MCF 10A (cell line): ENCODE data around the gene MROH9. TPM values are rescaled to one million over a fixed set of nuclear protein-coding genes. Genes with fewer than 3 reads are reported as not detected.

Experiments
- BruUV-seq: library from RNA; stranded (reverse); fragments of 400-500 nt; replicated peaks from 2 replicates; lab custom pipeline; 2021; lab: Mats Ljungman, UMichigan
- CTCF ChIA-PET: fragments of 300-600 bp; sonication (Branson Sonifier 250); formaldehyde crosslinking; extraction: SDS; loops from one replicate; lab custom pipeline; 2021; ENCODE audit warnings: antibody characterized with exemption, inconsistent platforms; lab: Yijun Ruan, JAX
- POLR2A ChIA-PET: fragments of 300-600, 350-650 bp; sonication (Branson Sonifier 250); formaldehyde crosslinking; extraction: SDS; loops from one replicate; lab custom pipeline; 2020; ENCODE audit warnings: antibody characterized with exemption, inconsistent platforms; lab: Yijun Ruan, JAX
- DNase-seq: peaks from one replicate; pipeline ENCODE4 v3.0.0-alpha.2; 2018; ENCODE audit not compliant: unreplicated experiment
- H3K27ac Mint-ChIP-seq: one replicate; pipeline ENCODE4 v1.8.0; 2022; ENCODE audit warnings: mild to moderate bottlenecking, low read depth, mixed read lengths; ENCODE audit not compliant: unreplicated experiment
- H3K27me3 Mint-ChIP-seq: one replicate; pipeline ENCODE4 v1.8.0; 2022; ENCODE audit warnings: mixed read lengths; ENCODE audit not compliant: insufficient read depth, unreplicated experiment
- H3K36me3 Mint-ChIP-seq: one replicate; pipeline ENCODE4 v1.8.0; 2022; ENCODE audit warnings: mild to moderate bottlenecking, moderate library complexity, mixed read lengths; ENCODE audit not compliant: insufficient read depth, unreplicated experiment
- H3K4me1 Mint-ChIP-seq: one replicate; pipeline ENCODE4 v1.8.0; 2022; ENCODE audit warnings: mixed read lengths; ENCODE audit not compliant: insufficient read depth, unreplicated experiment
- H3K4me3 Mint-ChIP-seq: one replicate; pipeline ENCODE4 v1.8.0; 2022; ENCODE audit warnings: mild to moderate bottlenecking, moderate library complexity, mixed read lengths; ENCODE audit not compliant: unreplicated experiment
- H3K9me3 Mint-ChIP-seq: one replicate; pipeline ENCODE4 v1.8.0; 2022; ENCODE audit warnings: mixed read lengths; ENCODE audit not compliant: unreplicated experiment
- CTCF ChIP-seq: fragments of 200-600 bp; IDR thresholded peaks from one replicate; pipeline ENCODE4 v1.8.0; 2022; ENCODE audit warnings: antibody characterized with exemption, mild to moderate bottlenecking; ENCODE audit not compliant: unreplicated experiment
- intact Hi-C: fragments of 100-400 bp; cut with micrococcal nuclease; formaldehyde crosslinking; loops from 2 replicates; pipeline ENCODE4 v1.14.1; 2022
- total RNA-seq: library from RNA; stranded (reverse); gene quantifications from 2 replicates; pipeline ENCODE4 v1.2.3, GENCODE V29; 2022

The MROH9 gene
- total RNA-seq, 1 experiment from 2014 or later = not detected

- H3K9me3 Mint-ChIP-seq = no peaks in the 10 kb centered on the region
- no peak for TF ChIP-seq CTCF
- intact Hi-C loops = loop anchor here (10.0 kb wide), 1 partner anchor 1283 kb away; no protein-coding TSS in a partner anchor
- H3K4me3 Mint-ChIP-seq = no peak overlapping the region
- H3K4me1 Mint-ChIP-seq = no peaks in the 10 kb centered on the region
- no TSS peak for BruUV-seq
- no peaks in the 10 kb centered on the region for H3K27me3 Mint-ChIP-seq
- no peaks in the 10 kb centered on the region for H3K36me3 Mint-ChIP-seq
- ChIA-PET CTCF (interaction anchor here (0.7 to 1.9 kb wide), 3 partner anchors 8 to 198 kb away, joined by 3 to 6 read pairs (median 4); no protein-coding TSS in a partner anchor), POLR2A (no interaction called here)
- DNase-seq = no peak
- no peak overlapping the region for H3K27ac Mint-ChIP-seq
These were observed 47.6 kb upstream of the MROH9 start for GRCh38 chr1:170887726-170888125.

GRCh38 chr1:170891872-170892271, 43.5 kb upstream of the MROH9 start:
- ChIA-PET CTCF (interaction anchor here (1.1 to 2.1 kb wide), 3 partner anchors 9 to 10 kb away, joined by 3 to 6 read pairs (median 4); no protein-coding TSS in a partner anchor), POLR2A (no interaction called here)
- TF ChIP-seq CTCF = no peak
- Mint-ChIP-seq H3K4me1 (no peaks in the 10 kb centered on the region), H3K4me3 (no peak overlapping the region), H3K27ac (no peak overlapping the region), H3K36me3 (no peaks in the 10 kb centered on the region), H3K9me3 (no peaks in the 10 kb centered on the region), H3K27me3 (no peaks in the 10 kb centered on the region)
- no TSS peak for BruUV-seq
- DNase-seq = no peak
- intact Hi-C loops = no loop called here

- no peak for TF ChIP-seq CTCF
- Mint-ChIP-seq H3K4me1 (no peaks in the 10 kb centered on the region), H3K4me3 (no peak overlapping the region), H3K27ac (no peak overlapping the region), H3K36me3 (no peaks in the 10 kb centered on the region), H3K9me3 (no peaks in the 10 kb centered on the region), H3K27me3 (peaks cover 13% of the 10 kb centered on the region)
- no peak for DNase-seq
- ChIA-PET POLR2A (no interaction called here), CTCF (interaction anchor here (0.6 to 2.1 kb wide), 3 partner anchors 10 to 117 kb away, joined by 3 to 6 read pairs (median 5); no protein-coding TSS in a partner anchor)
- no TSS peak for BruUV-seq
- intact Hi-C loops = no loop called here
These were observed 41.6 kb upstream of the MROH9 start for GRCh38 chr1:170893655-170894297.

- TF ChIP-seq CTCF = no peak
- no TSS peak for BruUV-seq
- DNase-seq = no peak
- Mint-ChIP-seq H3K36me3 (no peaks in the 10 kb centered on the region), H3K4me1 (no peaks in the 10 kb centered on the region), H3K27me3 (no peaks in the 10 kb centered on the region), H3K4me3 (no peak overlapping the region), H3K27ac (no peak overlapping the region), H3K9me3 (no peaks in the 10 kb centered on the region)
- ChIA-PET CTCF (interaction anchor here (1.2 kb wide), 1 partner anchor 20 kb away, joined by 4 read pairs; no protein-coding TSS in a partner anchor), POLR2A (no interaction called here)
- intact Hi-C loops = no loop called here
These were observed 31.4 kb upstream of the MROH9 start for GRCh38 chr1:170903961-170904360.
